GM18520 (cell line): ENCODE measurements around the gene SASS6.
A peak's percentile ranks its signal among the peaks of the same experiment; 100 is the strongest.

Experiments
- ATAC-seq: cut with Tn5 transposase; IDR thresholded peaks from one replicate; pipeline ENCODE4 v1.9.1; 2021; ENCODE audit not compliant: unreplicated experiment

Gene SASS6, protein sequence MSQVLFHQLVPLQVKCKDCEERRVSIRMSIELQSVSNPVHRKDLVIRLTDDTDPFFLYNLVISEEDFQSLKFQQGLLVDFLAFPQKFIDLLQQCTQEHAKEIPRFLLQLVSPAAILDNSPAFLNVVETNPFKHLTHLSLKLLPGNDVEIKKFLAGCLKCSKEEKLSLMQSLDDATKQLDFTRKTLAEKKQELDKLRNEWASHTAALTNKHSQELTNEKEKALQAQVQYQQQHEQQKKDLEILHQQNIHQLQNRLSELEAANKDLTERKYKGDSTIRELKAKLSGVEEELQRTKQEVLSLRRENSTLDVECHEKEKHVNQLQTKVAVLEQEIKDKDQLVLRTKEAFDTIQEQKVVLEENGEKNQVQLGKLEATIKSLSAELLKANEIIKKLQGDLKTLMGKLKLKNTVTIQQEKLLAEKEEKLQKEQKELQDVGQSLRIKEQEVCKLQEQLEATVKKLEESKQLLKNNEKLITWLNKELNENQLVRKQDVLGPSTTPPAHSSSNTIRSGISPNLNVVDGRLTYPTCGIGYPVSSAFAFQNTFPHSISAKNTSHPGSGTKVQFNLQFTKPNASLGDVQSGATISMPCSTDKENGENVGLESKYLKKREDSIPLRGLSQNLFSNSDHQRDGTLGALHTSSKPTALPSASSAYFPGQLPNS

DNA sequence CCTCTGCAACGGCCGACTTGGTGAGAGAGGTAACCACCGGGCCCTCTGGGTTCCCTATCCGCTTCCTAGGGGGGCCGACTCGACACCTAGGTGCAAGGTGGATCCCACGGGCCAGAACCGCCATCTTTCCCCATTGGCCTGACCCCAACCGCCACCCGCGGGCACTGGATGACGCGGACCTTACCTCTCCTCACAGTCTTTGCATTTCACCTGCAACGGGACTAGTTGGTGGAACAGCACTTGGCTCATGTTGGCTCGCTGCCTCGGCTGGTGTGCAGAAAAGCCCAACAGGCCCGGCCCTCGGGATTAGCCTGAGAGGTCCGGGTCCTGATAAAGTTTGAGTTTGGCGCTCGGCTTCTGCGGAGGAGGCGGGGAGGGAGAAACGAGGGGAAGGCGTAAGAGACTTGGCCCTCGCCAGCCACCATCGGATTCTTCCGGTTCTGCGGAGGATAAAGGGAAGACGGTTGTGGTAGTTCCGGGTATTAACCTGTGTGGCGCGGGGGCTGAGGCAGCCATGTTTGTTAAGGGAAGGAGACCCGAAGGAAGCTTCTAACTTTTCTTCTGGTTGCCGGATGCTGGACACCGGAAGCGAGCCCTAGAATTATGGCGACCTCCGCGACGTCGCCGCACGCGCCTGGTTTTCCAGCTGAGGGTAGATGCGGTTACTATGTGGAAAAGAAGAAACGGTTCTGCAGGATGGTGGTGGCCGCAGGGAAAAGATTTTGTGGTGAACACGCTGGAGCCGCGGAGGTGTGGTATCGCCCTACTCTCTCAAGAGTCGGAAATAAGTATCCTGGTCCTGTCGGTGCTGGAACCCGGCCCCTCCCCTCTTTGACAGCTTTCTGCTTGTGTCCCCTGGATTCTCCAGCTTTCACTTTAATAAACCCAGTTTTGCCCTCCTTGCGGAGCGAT is at the start of gene SASS6, which contains the start of gene TRMT13:
Gene SASS6, minus strand, starts transcription at position 365 of the 912 bp plus-strand sequence. Its CDS starts 116 bp downstream, at position 249.
Gene TRMT13, plus strand, starts transcription at position 598 of the 912 bp plus-strand sequence. Its CDS starts 6 bp downstream, at position 604.
- ATAC-seq = peak; percentile 76

DNA sequence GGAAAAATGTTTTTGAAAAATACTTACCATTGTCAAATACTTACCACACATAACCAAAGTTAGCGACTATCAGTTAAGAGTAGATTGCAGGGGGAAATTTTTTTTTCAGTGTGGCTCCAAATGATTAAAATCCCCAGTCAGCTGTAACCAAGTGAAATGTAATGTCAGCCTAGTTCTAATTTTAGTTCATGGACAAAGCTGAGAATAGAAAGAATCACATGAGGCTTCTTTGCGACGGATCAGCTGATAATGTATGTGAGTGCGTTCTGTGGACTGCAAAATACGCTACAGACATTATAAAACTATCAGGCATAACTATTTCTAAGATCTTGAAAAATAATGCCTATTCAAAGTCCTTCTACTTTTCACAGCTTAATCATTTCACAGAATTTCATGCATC is 45.4 kb upstream of the SASS6 start, which contains the start of gene LRRC39:
Gene LRRC39, minus strand, starts transcription at position 166 of the 400 bp plus-strand sequence. CDS start 9,740 bp downstream, outside the sequence.
- ATAC-seq = no peak

DNA sequence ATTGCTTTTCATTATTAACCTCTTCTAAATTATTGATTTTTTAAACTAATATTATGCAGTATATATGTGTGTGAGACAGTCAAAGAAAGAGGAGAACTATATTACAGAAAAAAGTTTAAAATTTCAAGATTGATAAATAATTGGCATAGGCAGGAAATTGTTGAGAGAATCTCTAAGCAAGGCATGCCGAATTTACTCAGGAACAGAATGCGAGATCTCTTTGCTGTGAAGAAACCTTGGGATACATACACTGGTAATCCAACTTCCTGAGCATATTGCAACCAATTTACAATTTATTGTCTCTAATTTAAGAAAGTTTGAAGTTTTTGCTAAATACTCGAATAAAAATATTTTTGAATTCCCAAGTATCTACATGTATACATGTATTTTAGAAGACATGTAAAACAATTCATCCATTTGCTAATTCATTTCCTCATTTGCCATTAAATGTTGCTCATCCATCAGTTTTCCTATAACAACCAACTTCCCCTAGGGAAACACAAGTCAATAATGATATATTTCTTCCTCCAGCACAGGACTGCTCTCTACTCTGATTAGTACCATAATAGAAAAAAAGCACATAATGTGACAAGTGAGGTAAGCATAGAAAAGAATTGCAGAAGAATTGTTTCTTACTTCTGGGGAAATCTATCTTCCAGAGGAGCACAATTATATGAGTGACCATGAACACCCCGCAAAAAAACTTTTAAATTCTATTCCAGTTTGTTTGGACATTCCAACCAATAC is 44.7 kb upstream of the SASS6 start:
- ATAC-seq = no peak

DNA sequence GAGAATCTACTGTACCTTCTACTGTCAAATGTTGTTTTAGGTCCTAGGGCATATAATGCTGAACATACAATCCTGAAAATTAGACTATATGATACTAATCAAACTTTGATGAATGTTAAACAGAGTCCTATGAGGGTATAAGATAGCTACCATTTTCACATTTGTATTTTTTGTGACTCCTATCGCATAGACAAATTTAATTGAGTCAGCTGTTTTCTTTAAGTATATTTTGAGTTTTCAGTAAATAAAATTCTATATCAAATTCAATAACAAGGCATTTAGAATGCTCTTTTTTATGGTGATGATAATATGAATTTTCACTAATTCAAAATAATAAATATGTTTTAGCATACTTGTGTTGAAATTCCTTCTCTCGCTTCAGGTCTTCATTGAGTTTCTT is 35.3 kb upstream of the SASS6 start:
- ATAC-seq = no peak

DNA sequence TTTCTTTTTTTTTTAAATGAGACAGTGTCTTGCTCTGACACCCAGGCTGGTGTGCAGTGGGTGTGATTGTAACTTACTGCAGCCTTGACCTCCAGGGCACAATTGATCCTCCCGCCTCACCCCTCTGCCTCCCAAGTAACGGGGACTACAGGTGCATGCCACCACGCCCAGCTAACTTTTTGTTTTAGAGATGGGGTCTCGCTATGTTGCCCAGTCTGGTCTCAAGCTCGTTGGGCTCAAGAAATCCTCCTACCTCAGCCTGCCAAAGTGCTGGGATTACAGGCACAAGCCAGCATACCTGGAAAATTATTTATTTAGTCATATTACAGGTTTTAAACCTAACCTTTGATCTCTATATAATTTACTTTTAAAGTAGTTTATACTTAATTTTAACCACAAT is 32.0 kb upstream of the SASS6 start:
- no peak for ATAC-seq

DNA sequence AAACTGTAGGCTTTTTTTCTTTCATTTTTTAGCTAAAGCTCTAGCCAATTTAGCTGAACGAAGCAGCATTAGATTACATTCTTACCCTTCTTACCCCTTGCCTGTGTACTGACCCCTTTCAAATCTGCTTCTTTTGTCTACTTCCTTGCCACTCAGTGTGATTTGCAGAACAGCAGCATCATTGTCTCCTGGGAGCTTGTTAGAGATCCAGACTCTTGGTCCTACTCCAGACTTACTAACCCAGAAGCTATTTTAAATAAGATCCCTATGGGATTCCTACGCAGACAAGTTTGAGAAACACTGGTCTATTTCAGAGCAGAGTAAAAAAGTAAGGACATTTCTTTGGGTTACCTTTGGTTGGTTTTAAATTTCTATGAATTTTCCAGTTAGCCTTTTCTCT is 31.5 kb upstream of the SASS6 start:
- ATAC-seq = no peak

DNA sequence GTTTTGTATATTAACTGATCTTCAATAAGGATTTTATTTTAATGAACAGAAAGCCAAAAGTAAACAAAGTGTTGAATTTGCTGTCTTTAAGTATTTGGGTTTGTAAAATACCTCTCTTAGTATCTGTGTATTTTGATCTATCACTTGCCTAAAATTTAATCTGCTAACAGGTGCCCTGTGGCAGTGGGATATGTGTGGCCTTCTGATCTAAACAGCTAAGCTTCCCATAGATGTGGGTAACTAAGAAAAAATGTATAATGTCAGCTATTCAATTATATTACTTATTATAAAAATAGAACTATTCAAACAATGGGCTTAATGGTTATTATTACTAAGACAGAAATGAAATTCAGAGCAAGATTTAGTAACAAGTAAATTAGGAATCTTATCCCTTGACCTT is 30.2 kb upstream of the SASS6 start:
- no peak for ATAC-seq

DNA sequence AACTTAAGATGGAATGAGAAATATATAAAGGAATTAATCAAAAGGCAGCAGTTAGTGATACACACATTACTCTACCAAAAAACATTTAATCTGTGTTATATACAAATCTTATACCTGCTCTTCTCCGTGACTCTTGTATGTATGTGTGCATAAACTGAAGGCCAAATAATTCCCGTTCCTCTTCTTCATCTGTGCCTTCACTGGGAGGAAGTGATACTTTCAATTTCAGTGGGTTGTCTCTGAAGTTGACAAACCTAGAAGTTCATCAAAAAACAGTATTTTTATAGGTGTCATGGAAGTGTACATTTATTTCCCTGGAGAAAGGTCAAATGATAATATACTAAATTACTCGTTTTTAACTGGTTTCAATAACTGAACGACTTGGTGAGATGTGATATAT is 19.5 kb upstream of the SASS6 start:
- peak; percentile 35 for ATAC-seq

DNA sequence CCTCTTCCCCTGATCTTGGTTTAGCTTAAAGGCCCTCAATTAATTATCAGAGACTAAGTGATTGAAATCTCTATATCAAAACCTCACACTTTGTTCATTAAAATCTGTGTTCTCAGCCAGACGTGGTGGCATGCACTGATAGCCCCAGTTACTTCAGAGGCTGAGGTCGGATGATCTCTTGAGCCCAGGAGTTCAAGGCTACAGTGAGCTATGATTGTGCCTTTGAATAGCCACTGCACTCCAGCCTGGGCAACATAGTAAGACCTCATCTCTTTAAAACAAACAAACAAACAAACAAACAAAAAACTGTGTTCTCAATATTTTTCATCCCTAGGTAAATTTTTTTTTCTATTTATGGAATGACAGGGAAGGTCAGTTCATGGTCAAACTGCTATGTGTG is 18.9 kb upstream of the SASS6 start:
- ATAC-seq = no peak

DNA sequence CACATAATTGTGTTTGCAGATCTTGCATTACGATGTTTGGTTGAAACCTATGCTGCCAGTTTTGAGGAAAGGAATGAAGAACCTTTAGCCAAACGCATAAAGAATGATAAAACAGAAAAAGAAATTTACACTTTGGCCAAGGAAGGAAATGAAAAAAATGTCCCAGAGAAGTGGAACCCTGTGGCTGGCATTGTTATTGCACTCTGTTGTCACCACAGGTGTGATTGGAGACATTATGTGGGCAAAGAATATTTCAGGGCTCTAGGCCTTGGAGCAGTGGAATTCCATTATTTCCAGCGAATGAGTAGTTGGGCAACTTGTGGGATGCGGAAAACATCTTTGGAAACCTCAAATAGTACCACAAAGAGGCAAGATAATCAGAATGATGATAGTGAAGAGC is 15.1 kb upstream of the SASS6 start:
- no peak for ATAC-seq

DNA sequence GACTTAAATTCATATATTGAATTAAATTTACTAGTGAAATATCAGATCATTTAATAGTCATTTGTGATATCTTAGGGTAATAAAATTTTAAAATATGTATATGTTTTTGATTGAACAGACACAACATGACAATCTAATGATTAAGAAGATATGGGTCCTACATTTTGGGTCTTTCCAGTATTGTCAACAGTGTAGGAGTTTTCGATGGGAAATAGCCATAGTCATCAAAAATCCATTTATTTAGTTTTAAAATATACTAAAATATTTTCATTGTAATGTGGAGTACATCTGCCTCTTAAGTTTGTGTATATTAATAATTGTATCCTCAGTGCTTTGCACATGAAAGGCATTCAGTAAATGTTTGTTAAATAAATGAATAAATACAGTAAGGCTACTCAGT is 14.2 kb upstream of the SASS6 start:
- ATAC-seq = no peak

DNA sequence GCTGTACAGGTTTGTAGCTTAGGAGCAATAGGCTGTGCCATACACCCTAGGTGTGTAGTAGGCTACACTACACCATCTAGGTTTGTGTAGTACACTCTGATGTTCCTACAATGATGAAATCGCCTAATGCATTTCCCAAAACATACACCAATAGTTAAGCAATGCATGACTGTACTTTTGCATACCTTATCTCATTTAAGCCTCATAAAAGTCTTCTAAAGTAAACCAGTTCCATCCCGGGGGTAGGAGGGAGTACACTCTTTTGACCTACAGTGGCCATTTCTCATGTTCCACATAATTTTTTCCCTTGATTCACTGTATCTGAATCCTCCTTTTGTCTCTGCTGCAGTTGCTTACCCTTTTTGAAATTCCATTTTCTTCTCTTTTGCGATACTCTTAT is 12.4 kb upstream of the SASS6 start:
- no peak for ATAC-seq

DNA sequence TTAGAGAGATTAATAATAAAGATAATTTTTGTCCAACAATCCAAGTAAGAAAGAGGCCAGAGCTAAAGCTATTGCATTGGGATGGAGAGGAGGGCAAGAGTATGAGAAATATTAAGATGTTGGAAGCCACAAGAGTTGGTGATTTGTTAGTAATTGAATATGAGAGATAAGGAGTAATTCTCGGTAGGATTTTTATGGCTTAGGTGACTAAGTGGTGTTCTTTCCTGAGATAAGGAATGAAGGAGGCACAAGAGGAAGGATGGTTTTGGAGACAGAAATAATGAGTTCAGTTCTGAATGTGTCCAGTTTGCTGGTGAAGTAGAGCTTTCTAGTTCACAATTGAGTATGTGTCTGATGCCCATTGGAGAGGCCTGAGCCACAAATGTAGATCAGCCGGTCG is 9.6 kb upstream of the SASS6 start:
- ATAC-seq = no peak

DNA sequence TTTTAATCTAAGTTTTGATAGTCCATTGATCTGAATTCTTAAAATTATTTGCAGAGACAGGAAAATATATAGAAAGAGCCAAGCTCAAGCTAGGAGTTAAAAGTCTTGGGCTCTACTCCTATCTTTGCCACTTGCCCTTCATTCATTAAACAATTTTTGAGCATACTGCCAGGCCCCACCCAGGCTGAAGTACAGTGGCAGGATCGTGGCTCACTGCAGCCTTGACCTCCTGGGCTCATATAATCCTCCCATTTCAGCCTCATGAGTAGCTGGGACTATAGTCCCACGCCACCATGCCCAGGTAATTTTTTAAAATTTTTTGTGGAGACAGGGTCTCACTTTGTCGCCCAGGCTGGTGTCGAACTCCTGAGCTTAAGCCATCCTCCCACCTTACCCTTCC is 8.5 kb upstream of the SASS6 start:
- ATAC-seq = no peak

DNA sequence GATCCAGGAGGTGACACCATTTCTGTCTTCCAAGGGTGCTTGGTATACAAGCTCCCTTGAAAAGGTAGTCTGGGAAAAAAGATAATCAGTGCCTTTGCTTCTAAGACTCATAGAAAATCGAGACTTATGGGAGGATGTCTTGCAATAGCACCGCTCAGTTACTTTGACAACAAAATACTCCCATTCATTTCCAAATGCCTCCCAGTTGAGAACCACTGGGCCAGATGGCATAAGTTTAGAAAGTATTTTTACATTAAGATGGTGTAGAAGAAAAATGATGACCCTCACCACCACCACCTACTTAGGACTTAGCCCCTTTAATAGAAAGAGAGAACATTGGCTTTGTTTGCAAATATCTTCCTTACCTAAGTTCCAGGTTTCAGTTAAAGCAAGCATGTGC is 4.9 kb upstream of the SASS6 start:
- no peak for ATAC-seq

DNA sequence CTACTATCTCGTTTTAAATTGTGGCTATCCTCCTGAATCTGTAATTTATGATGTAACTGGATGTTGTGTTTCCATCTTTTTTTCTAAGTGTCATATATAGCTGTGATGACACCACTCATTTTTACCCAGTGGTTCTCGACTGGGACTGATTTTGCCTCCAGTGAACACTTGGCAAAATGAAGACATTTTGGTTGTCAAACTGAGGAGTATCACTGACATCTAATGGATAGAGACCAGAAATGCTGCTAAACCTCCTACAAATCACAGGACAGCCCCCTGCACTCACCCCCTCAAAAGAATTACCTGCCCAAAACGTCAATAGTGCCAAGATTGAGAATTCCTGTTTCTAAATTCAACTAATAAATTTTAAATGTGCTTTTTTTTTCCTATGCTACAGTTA is 2.1 kb upstream of the SASS6 start:
- no peak for ATAC-seq

DNA sequence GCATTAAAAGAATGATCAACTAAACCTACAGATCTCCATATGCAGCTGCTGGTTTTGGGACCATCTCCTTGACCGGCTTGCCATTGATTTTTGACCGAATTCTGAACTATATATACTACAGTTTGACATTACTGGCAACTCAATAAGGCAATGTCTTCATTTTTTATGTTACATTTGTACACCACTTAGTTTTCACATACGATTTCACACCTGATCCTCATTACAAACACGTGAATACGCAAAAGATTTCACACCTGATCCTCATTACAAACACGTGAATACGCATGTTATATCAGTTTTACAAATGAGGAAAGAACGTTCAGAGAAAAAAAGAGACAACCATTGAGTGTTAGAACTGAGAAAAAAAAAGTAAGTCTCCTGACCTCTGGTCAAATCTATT is 1.1 kb downstream of the SASS6 start:
- ATAC-seq = no peak

DNA sequence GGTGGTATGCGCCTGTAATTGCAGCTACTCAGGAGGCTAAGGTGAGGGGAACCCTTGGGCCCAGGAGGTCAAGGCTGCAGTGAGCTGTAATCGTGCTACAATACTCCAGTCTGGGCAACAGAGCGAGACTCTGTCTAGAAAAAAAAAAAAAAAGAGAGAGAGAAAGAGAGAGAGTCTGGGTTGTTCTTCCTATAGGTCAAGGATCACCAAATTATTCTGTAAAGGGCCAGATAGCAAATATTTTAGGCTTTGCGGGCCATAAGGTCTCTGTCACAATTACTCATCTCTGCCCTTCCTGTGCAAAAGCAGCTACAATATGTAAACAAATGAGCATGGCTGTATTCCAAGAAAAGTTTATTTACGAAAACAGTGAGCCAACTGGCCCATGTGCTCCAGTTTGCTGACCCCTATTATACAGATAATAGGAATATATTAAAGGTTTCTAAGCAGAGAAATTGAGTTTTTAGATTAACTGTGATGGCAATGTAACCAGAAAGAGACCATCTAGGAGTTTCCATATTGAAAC is 2.1 kb downstream of the SASS6 start:
- no peak for ATAC-seq

DNA sequence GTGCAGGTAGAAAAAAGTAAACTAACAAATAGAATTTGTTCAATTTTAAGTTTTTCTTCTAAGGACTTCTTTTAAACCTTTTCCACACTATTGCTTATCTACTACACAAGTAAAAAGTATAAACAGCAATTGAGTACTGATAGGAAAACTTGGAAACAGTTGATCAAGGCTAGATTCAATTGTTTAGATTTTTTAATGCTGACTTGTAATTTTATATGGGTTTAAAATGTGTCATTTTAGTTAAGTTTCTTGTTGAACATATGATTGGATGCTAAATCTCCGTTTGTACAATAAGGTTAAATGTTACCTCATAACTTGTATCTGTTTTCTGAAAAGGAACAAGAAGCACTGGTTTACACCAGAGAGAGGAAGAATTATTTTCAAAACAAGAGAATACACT is 5.5 kb downstream of the SASS6 start:
- ATAC-seq = no peak

DNA sequence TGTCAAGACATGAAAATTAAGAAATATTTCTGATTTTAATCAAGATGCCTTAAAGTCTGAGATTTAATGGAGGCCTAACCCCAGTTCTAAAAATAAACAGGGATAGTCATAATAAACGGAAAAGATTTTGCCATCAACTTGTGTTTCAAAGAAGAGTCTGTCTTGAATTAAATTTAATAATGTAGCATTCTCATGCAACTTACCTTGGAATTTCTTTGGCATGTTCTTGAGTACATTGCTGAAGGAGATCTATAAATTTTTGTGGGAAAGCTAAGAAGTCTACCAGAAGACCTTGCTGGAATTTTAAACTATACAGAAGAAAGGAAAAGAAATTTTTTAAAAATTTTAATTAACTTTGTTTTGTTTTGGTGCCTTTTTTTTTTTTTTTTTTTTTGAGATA is 10.6 kb downstream of the SASS6 start:
- ATAC-seq = no peak
